OCI-LY1 (cell line): Measurements from ENCODE around the gene HOXD10.

Source experiments
- H2AFZ ChIP-seq: fragments of 200-600 bp; sonication (generic), shearing (Covaris generic); 2 replicates; pipeline ENCODE4 v1.6.0; 2014; ENCODE audit warnings: antibody characterized with exemption, mild to moderate bottlenecking, low read length
- H3F3A ChIP-seq: fragments of 200-600 bp; sonication (generic), shearing (Covaris generic); 2 replicates; pipeline ENCODE4 v1.6.0; 2014; ENCODE audit warnings: mild to moderate bottlenecking, antibody characterized with exemption, low read length, moderate library complexity; ENCODE audit not compliant: insufficient read depth
- H3K27ac ChIP-seq: fragments of 200-600 bp; sonication (generic); 2 replicates; pipeline ENCODE4 v1.5.1; 2014; ENCODE audit warnings: low read length, mixed run types, mild to moderate bottlenecking, low read depth; ENCODE audit not compliant: poor library complexity, severe bottlenecking
- H3K27me3 ChIP-seq: fragments of 200-600 bp; sonication (generic); 2 replicates; pipeline ENCODE4 v1.6.0; 2014; ENCODE audit warnings: antibody characterized with exemption, mild to moderate bottlenecking, low read length, moderate library complexity; ENCODE audit not compliant: insufficient read depth
- H3K36me3 ChIP-seq: fragments of 200-600 bp; sonication (generic); 2 replicates; pipeline ENCODE4 v1.6.1; 2014; ENCODE audit warnings: mild to moderate bottlenecking, antibody characterized with exemption, low read length, moderate library complexity, mixed read lengths; ENCODE audit not compliant: insufficient read depth
- H3K4me1 ChIP-seq: fragments of 200-600 bp; sonication (generic); 2 replicates; pipeline ENCODE4 v1.5.1; 2014; ENCODE audit warnings: mild to moderate bottlenecking, low read length, moderate library complexity; ENCODE audit not compliant: insufficient read depth, severe bottlenecking
- H3K4me2 ChIP-seq: fragments of 200-600 bp; sonication (generic), shearing (Covaris generic); 2 replicates; pipeline ENCODE4 v1.6.1; 2014; ENCODE audit warnings: low read length
- H3K4me3 ChIP-seq: fragments of 200-600 bp; sonication (generic); 2 replicates; pipeline ENCODE4 v1.5.1; 2014; ENCODE audit warnings: low read length, low read depth, mild to moderate bottlenecking, mixed read lengths; ENCODE audit not compliant: poor library complexity, severe bottlenecking
- H3K79me2 ChIP-seq: fragments of 200-600 bp; shearing (Covaris generic); 2 replicates; pipeline ENCODE4 v1.6.1; 2016; ENCODE audit warnings: mixed run types, low read length, mixed read lengths; ENCODE audit not compliant: insufficient read depth
- H3K9ac ChIP-seq: fragments of 200-600 bp; sonication (generic), shearing (Covaris generic); 2 replicates; pipeline ENCODE4 v1.6.1; 2014; ENCODE audit warnings: mild to moderate bottlenecking, low read length, mixed read lengths
- H3K9me2 ChIP-seq: fragments of 200-600 bp; sonication (generic), shearing (Covaris generic); 2 replicates; pipeline ENCODE4 v1.6.1; 2014; ENCODE audit warnings: low read depth, mild to moderate bottlenecking, low read length, mixed read lengths
- H3K9me3 ChIP-seq: fragments of 200-600 bp; shearing (Covaris generic); 2 replicates; pipeline ENCODE4 v1.6.1; 2014; ENCODE audit warnings: low read length, mixed read lengths
- H4K20me1 ChIP-seq: fragments of 200-600 bp; sonication (generic), shearing (Covaris generic); 2 replicates; pipeline ENCODE4 v1.6.0; 2016; ENCODE audit warnings: mild to moderate bottlenecking, low read length; ENCODE audit not compliant: insufficient read depth
- EZH2 ChIP-seq: fragments of 200-600 bp; sonication (generic), shearing (Covaris generic); IDR thresholded peaks from 2 replicates; pipeline ENCODE4 v1.8.0; 2017; ENCODE audit warnings: borderline replicate concordance, mixed run types, mild to moderate bottlenecking, antibody characterized with exemption, low read length, moderate library complexity, mixed read lengths
- TF ChIP-seq, protein P1 (sequence below): fragments of 200-600 bp; sonication (generic), shearing (Covaris generic); IDR thresholded peaks from 2 replicates; pipeline ENCODE4 v1.5.1; 2017; ENCODE audit warnings: mild to moderate bottlenecking, antibody characterized with exemption, low read length, moderate library complexity, mixed read lengths

Gene HOXD10

DNA sequence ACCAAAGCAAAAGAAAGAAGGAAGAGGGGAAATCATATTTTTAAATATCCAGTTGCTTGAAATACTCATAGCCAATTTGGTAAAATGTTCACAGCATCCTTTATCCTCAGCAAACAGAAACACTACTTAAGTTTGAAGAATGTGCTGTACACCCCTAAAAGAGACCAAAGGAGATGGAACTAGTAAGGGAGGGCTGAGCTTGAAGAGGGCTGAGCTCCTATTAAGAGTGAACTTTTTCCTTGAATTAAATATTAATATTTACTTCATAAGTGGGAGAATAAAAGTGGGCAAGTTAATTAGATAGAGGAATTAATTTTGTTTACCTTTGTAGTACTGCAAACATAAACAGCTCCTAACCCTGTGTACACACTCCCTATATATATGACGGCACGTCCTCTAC, 39.8 kb upstream of the HOXD10 start:
- Histone ChIP-seq H3K4me2 (no peak overlapping the region), H3F3A (no peaks in the 10 kb centered on the region), H2AFZ (no peak overlapping the region), H3K36me3 (no peaks in the 10 kb centered on the region), H3K9me2 (no peaks in the 10 kb centered on the region), H4K20me1 (no peaks in the 10 kb centered on the region), H3K27ac (no peak overlapping the region), H3K79me2 (no peaks in the 10 kb centered on the region), H3K9me3 (no peaks in the 10 kb centered on the region), H3K4me3 (no peak overlapping the region), H3K27me3 (no peaks in the 10 kb centered on the region), H3K4me1 (no peaks in the 10 kb centered on the region), H3K9ac (no peak overlapping the region)
- no peak for TF ChIP-seq EZH2
- TF ChIP-seq, protein P1, sequence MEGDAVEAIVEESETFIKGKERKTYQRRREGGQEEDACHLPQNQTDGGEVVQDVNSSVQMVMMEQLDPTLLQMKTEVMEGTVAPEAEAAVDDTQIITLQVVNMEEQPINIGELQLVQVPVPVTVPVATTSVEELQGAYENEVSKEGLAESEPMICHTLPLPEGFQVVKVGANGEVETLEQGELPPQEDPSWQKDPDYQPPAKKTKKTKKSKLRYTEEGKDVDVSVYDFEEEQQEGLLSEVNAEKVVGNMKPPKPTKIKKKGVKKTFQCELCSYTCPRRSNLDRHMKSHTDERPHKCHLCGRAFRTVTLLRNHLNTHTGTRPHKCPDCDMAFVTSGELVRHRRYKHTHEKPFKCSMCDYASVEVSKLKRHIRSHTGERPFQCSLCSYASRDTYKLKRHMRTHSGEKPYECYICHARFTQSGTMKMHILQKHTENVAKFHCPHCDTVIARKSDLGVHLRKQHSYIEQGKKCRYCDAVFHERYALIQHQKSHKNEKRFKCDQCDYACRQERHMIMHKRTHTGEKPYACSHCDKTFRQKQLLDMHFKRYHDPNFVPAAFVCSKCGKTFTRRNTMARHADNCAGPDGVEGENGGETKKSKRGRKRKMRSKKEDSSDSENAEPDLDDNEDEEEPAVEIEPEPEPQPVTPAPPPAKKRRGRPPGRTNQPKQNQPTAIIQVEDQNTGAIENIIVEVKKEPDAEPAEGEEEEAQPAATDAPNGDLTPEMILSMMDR: no peak

DNA sequence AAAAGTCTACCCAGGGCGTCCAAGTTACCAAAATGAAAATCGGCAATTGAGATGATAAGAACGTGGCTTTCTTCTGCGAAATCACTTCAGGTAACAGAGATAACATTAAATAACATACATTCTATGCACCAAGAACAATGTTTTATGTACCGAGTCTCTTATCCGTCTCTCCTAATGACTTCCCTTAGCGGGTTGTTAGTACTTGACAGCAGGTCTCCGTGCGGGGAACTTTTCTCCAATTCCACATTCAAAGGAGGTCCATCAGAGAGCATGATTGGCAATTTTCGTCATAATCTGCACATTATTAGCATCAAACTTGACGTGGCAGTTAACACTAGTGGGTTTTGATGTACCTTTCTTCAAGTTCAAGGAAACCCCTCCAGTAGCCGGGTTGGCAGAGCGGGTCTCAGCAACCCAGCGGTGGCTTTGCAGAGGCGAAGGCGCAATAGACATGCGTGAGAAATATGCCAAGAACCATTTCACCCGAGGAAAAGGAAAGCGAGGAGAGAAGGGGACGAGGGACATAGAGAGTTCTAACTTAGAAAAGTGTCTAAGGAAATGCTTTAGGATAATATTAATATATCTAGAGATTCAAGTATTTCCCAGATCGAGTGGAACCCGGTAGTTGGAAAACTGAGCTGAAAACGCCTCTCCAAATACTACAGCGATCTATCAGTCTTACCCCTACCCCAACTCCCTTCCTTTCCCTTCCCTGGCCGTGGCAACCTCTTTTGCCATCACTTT, 37.9 kb upstream of the HOXD10 start:
- Histone ChIP-seq H3K9me3 (no peaks in the 10 kb centered on the region), H3K79me2 (no peaks in the 10 kb centered on the region), H3K27ac (no peak overlapping the region), H3K9me2 (no peaks in the 10 kb centered on the region), H3K9ac (no peak overlapping the region), H3K4me1 (no peaks in the 10 kb centered on the region), H3K36me3 (no peaks in the 10 kb centered on the region), H3F3A (no peaks in the 10 kb centered on the region), H2AFZ (no peak overlapping the region), H3K4me3 (no peak overlapping the region), H4K20me1 (no peaks in the 10 kb centered on the region), H3K27me3 (no peaks in the 10 kb centered on the region), H3K4me2 (no peak overlapping the region)
- TF ChIP-seq, protein P1: no peak
- TF ChIP-seq EZH2: no peak

DNA sequence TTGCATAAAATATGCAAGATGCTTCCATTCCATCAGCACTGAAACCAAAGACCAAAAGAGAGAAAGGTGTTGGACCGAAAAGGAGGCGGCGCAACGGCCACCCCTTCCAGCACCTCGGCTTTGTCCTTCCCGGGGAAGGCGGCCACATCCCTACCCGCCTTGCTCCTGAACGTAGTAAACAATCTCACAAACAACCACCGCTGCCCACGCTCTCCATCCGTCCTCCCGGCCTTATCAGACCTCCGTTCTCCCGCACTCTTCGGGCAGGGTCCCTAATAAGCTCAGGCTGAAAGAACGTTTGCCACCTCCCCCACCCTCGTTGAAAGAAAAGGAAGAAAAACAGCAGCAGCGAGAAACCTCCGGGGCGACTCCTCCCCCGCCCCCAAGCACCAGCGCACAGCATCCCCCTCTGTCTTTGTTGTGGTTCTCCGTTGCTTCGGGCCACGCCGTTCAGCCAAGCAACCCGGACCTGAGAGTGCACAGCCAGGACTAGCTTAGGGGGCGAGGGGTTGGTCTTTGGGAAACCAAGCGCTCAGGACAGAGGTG, 37.2 kb upstream of the HOXD10 start:
- H3K27me3 ChIP-seq: no peaks in the 10 kb centered on the region
- no peak overlapping the region for H3K4me2 ChIP-seq
- no peak overlapping the region for H3K9ac ChIP-seq
- H3K79me2 ChIP-seq: no peaks in the 10 kb centered on the region
- no peaks in the 10 kb centered on the region for H3K36me3 ChIP-seq
- no peak overlapping the region for H3K27ac ChIP-seq
- no peak overlapping the region for H2AFZ ChIP-seq
- H3F3A ChIP-seq: no peaks in the 10 kb centered on the region
- no peaks in the 10 kb centered on the region for H4K20me1 ChIP-seq
- no peaks in the 10 kb centered on the region for H3K9me2 ChIP-seq
- no peak for TF ChIP-seq EZH2
- H3K4me1 ChIP-seq: no peaks in the 10 kb centered on the region
- no peak overlapping the region for H3K4me3 ChIP-seq
- H3K9me3 ChIP-seq: no peaks in the 10 kb centered on the region
